ENCODE results near the gene MRPL11.

- TF ChIP-seq MAX (IDR thresholded peaks at IDR 0.05; ENCODE audit: insufficient read depth, insufficient read length) (peak; percentile 86), MYC (IDR thresholded peaks at IDR 0.05; ENCODE audit: low read depth, low read length) (peak; percentile 21), CTCF (IDR thresholded peaks at IDR 0.05; ENCODE audit: extremely low read depth in 1 of 2, insufficient read depth in 1 of 2, low read depth in 1 of 2, low read length in 2 of 2) (no peak), POLR2A (IDR thresholded peaks at IDR 0.05; ENCODE audit: low read depth, low read length) (no peak), POLR2AphosphoS5 (IDR thresholded peaks at IDR 0.05; ENCODE audit: insufficient read depth, low read depth, low read length) (peak; percentile 99), EZH2 (IDR thresholded peaks at IDR 0.05; ENCODE audit: borderline replicate concordance, low read depth, low read length, severe bottlenecking) (no peak), FOS (IDR thresholded peaks at IDR 0.05; ENCODE audit: borderline replicate concordance, insufficient read depth, low read length) (no peak), JUN (IDR thresholded peaks at IDR 0.05; ENCODE audit: borderline replicate concordance, insufficient read depth, insufficient read length, low read depth) (no peak)
Measured at GRCh38 chr11:66421492-66422205, 17.0 kb downstream of the MRPL11 start.
